Activated CD8-positive, alpha-beta memory T cell treated with anti-CD3 and anti-CD28 coated beads, Interleukin-2, amount 50 U/mL, for 48 hours (primary cell): ENCODE measurements around the gene IGSF11.
"Not testable (repeated sequence)": the region's sequence is repeated elsewhere in the genome, so short reads cannot be mapped to it uniquely, and the experiment has no call there.

Experiments
- DNase-seq: peaks from one replicate; pipeline ENCODE4 v3.0.0-alpha.2; 2020

The IGSF11 gene

GRCh38 chr3:118988198-118989130 is 46.2 kb downstream of the IGSF11 start:
- no peak for DNase-seq

- no peak for DNase-seq
Observed at GRCh38 chr3:118987477-118987876, 47.2 kb downstream of the IGSF11 start.

GRCh38 chr3:118986734-118987133 is 47.9 kb downstream of the IGSF11 start:
- no peak for DNase-seq

GRCh38 chr3:118984699-118985098 is 49.9 kb downstream of the IGSF11 start:
- DNase-seq: no peak

GRCh38 chr3:118981494-118982134 is 53.0 kb downstream of the IGSF11 start:
- DNase-seq: no peak

GRCh38 chr3:118980832-118981231 is 53.8 kb downstream of the IGSF11 start:
- DNase-seq: no peak

GRCh38 chr3:118978393-118978758 is 56.3 kb downstream of the IGSF11 start:
- no peak for DNase-seq

- no peak for DNase-seq
Observed at GRCh38 chr3:118977671-118978392, 56.8 kb downstream of the IGSF11 start.

GRCh38 chr3:118977118-118977517 is 57.5 kb downstream of the IGSF11 start:
- DNase-seq: no peak

GRCh38 chr3:118975476-118975875 is 59.2 kb downstream of the IGSF11 start:
- DNase-seq: not testable (repeated sequence)

GRCh38 chr3:118974356-118975097 is 60.1 kb downstream of the IGSF11 start:
- no peak for DNase-seq

GRCh38 chr3:118973050-118973449 is 61.6 kb downstream of the IGSF11 start:
- no peak for DNase-seq

- DNase-seq: no peak
Observed at GRCh38 chr3:118970819-118971218, 63.8 kb downstream of the IGSF11 start.

GRCh38 chr3:118968640-118969039 is 66.0 kb downstream of the IGSF11 start:
- DNase-seq: no peak

- no peak for DNase-seq
Observed at GRCh38 chr3:118968111-118968510, 66.5 kb downstream of the IGSF11 start.

GRCh38 chr3:118966700-118967099 is 67.9 kb downstream of the IGSF11 start:
- DNase-seq: no peak

- DNase-seq: no peak
Observed at GRCh38 chr3:118963711-118964110, 70.9 kb downstream of the IGSF11 start.

GRCh38 chr3:118960876-118961450 is 73.7 kb downstream of the IGSF11 start:
- no peak for DNase-seq

GRCh38 chr3:118955914-118956556 is 78.6 kb downstream of the IGSF11 start:
- DNase-seq: no peak

GRCh38 chr3:118951089-118951488 is 83.6 kb downstream of the IGSF11 start:
- no peak for DNase-seq

- DNase-seq: no peak
Observed at GRCh38 chr3:118949113-118949760, 85.4 kb downstream of the IGSF11 start.
